A549 (cell line): Measurements from ENCODE around the gene IGFALS. TPM values are rescaled to one million over a fixed set of nuclear protein-coding genes. Genes with fewer than 3 reads are reported as not detected.

Source experiments
- ATAC-seq, 2 experiments: fragments of 200-7000 bp in 1 of 2; fragments of >200 bp in 1 of 2; cut with Nextera tagmentation in 1 of 2; cut with Tn5 transposase in 1 of 2; 3 replicates each; pipeline versions ENCODE4 v1.8.0 to v1.9.1; 2018 to 2020; ENCODE audit warnings: mild to moderate bottlenecking in 1 of 2, moderate library complexity in 1 of 2
- CTCF ChIA-PET: fragments of 300-600 bp; sonication (Branson Sonifier 250); formaldehyde crosslinking; extraction: SDS; loops from one replicate; lab custom pipeline; 2021; ENCODE audit warnings: antibody characterized with exemption, inconsistent platforms; lab: Yijun Ruan, JAX
- POLR2A ChIA-PET: fragments of 350-600 bp; formaldehyde crosslinking; extraction: SDS; loops from one replicate; lab custom pipeline; 2021; ENCODE audit warnings: antibody characterized with exemption, inconsistent platforms; lab: Yijun Ruan, JAX
- DNase-seq, 2 experiments: peaks; one replicate each; pipeline versions ENCODE4 v3.0.0 to v3.0.0-alpha.2; 2011 to 2016; ENCODE audit warnings: low read depth in 1 of 2, low spot score in 1 of 2
- FAIRE-seq: peaks from 2 replicates; lab custom pipeline; 2011; peaks lifted over from hg19 to GRCh38; lab: Jason Lieb, UNC
- H3K27ac ChIP-seq, 2 experiments: fragments of >200 bp; sonication (Bioruptor Twin); formaldehyde crosslinking; 3 replicates each; pipeline ENCODE4 v1.5.1; 2016 to 2017
- H3K4me1 ChIP-seq: fragments of >200 bp; sonication (Bioruptor Twin); formaldehyde crosslinking; 3 replicates; pipeline ENCODE4 v1.6.1; 2016
- H3K4me2 ChIP-seq: fragments of >200 bp; sonication (Bioruptor Twin); formaldehyde crosslinking; 3 replicates; pipeline ENCODE4 v1.6.1; 2016
- H3K4me3 ChIP-seq: fragments of >200 bp; sonication (Bioruptor Twin); formaldehyde crosslinking; 3 replicates; pipeline ENCODE4 v1.5.1; 2016
- H3K9me3 ChIP-seq: fragments of >200 bp; sonication (Bioruptor Twin); formaldehyde crosslinking; 3 replicates; pipeline ENCODE4 v1.6.1; 2016
- BHLHE40 ChIP-seq: IDR thresholded peaks from 2 replicates; pipeline ENCODE4 v1.6.1; 2012; ENCODE audit warnings: low read depth, low read length, inconsistent platforms
- CBX2 ChIP-seq: fragments of 200-600 bp; sonication (generic); IDR thresholded peaks from 2 replicates; pipeline ENCODE4 v1.6.1; 2016; ENCODE audit warnings: low read depth, mild to moderate bottlenecking, borderline replicate concordance
- EP300 ChIP-seq, 2 experiments: fragments of >200 bp; sonication (Bioruptor Twin); formaldehyde crosslinking; IDR thresholded peaks; 2 replicates in 1 of 2; 3 replicates in 1 of 2; pipeline ENCODE4 v1.6.1; 2016 to 2017
- ESRRA ChIP-seq: fragments of 150-350 bp; IDR thresholded peaks from 2 replicates; pipeline ENCODE4 v1.6.1; 2014; ENCODE audit warnings: mild to moderate bottlenecking, low read length, borderline replicate concordance
- FOSB ChIP-seq: fragments of 250-450 bp; sonication (Bioruptor Pico); IDR thresholded peaks from 2 replicates; pipeline ENCODE4 v1.5.0; 2020; ENCODE audit warnings: mild to moderate bottlenecking, moderate library complexity
- HEYL ChIP-seq: fragments of 250-450 bp; sonication (Bioruptor Pico); IDR thresholded peaks from 2 replicates; pipeline ENCODE4 v1.8.0; 2021; ENCODE audit warnings: mild to moderate bottlenecking, moderate library complexity
- HOXB13 ChIP-seq: fragments of 250-450 bp; sonication (Bioruptor Pico); IDR thresholded peaks from 2 replicates; pipeline ENCODE4 v1.5.0; 2020; ENCODE audit warnings: low read depth, mild to moderate bottlenecking, moderate library complexity
- HOXB5 ChIP-seq: fragments of 250-450 bp; sonication (Bioruptor Pico); IDR thresholded peaks from 2 replicates; pipeline ENCODE4 v1.5.0; 2020; ENCODE audit warnings: mild to moderate bottlenecking, moderate library complexity
- JUN ChIP-seq, 2 experiments: fragments of >200 bp; sonication (Bioruptor Twin); formaldehyde crosslinking; IDR thresholded peaks; 2 replicates in 1 of 2; 3 replicates in 1 of 2; pipeline ENCODE4 v1.6.1; 2016 to 2017
- JUNB ChIP-seq: fragments of >200 bp; sonication (Bioruptor Twin); formaldehyde crosslinking; IDR thresholded peaks from 2 replicates; pipeline ENCODE4 v1.6.1; 2016
- KDM1A ChIP-seq: fragments of 200-600 bp; sonication (generic); IDR thresholded peaks from 2 replicates; pipeline ENCODE4 v1.6.1; 2016; ENCODE audit warnings: low read depth, mild to moderate bottlenecking
- MAFK ChIP-seq: fragments of 450-650 bp; IDR thresholded peaks from 2 replicates; pipeline ENCODE4 v1.6.1; 2014; ENCODE audit not compliant: partially characterized antibody
- MAZ ChIP-seq: fragments of 150-350 bp; IDR thresholded peaks from 2 replicates; pipeline ENCODE4 v1.6.1; 2014; ENCODE audit warnings: antibody characterized with exemption, low read depth, low read length, borderline replicate concordance
- MYC ChIP-seq: IDR thresholded peaks from 2 replicates; pipeline ENCODE4 v1.6.1; 2012; ENCODE audit warnings: mild to moderate bottlenecking, inconsistent platforms, low read length, improper control_type of control experiment, borderline replicate concordance
- NPAS2 ChIP-seq: fragments of 250-450 bp; sonication (Bioruptor Pico); IDR thresholded peaks from 2 replicates; pipeline ENCODE4 v1.8.0; 2022; ENCODE audit warnings: mild to moderate bottlenecking, moderate library complexity, borderline replicate concordance
- POLR2A ChIP-seq: IDR thresholded peaks from 2 replicates; pipeline ENCODE4 v1.6.1; 2012; ENCODE audit warnings: mild to moderate bottlenecking, low read length
- RAD21 ChIP-seq, 2 experiments: fragments of >200 bp in 1 of 2; sonication (Bioruptor Twin) in 1 of 2; formaldehyde crosslinking in 1 of 2; IDR thresholded peaks in 1 of 2; conservative IDR thresholded peaks in 1 of 2; 2 replicates in 1 of 2; 3 replicates in 1 of 2; pipeline ENCODE4 v1.6.1; 2012 to 2018; ENCODE audit warnings: inconsistent platforms in 1 of 2
- RARB ChIP-seq: fragments of 250-450 bp; sonication (Bioruptor Pico); IDR thresholded peaks from 2 replicates; pipeline ENCODE4 v1.8.0; 2021; ENCODE audit warnings: mild to moderate bottlenecking, moderate library complexity
- RCOR1 ChIP-seq: fragments of 150-350 bp; IDR thresholded peaks from 2 replicates; pipeline ENCODE4 v1.6.1; 2014; ENCODE audit warnings: antibody characterized with exemption, low read length, low read depth
- RNF2 ChIP-seq: fragments of 200-600 bp; sonication (generic); IDR thresholded peaks from 2 replicates; pipeline ENCODE4 v1.6.1; 2016; ENCODE audit warnings: low read depth, mild to moderate bottlenecking, antibody characterized with exemption, moderate library complexity, borderline replicate concordance
- WGBS: methylation state at CpG from one replicate; pipeline ENCODE4 v1.1.6; 2017; ENCODE audit errors: missing lambda C conversion rate; 5-methylcytosine and 5-hydroxymethylcytosine counted together
- polyA plus RNA-seq, 4 experiments: library from polyadenylated mRNA; depleted of rRNA in 3 of 4; stranded (reverse); fragments of >200 nt; fragmentation: RNase III in 1 of 4; extraction: RNeasy Plus Mini Kit Qiagen cat#74134 plus additional on column Dnase treatment in 1 of 4; gene quantifications; 2 replicates in 3 of 4; 3 replicates in 1 of 4; pipeline ENCODE4 v1.2.3, GENCODE V29; 2011 to 2017
- TF ChIP-seq, protein P1 (sequence below): fragments of >200 bp; sonication (Bioruptor Twin); formaldehyde crosslinking; IDR thresholded peaks from 3 replicates; pipeline ENCODE4 v1.5.1; 2016
- TF ChIP-seq, protein P2 (sequence below): fragments of >200 bp; sonication (Bioruptor Twin); formaldehyde crosslinking; IDR thresholded peaks from 3 replicates; pipeline ENCODE4 v1.6.1; 2016
- TF ChIP-seq, protein P3 (sequence below): fragments of 250-450 bp; sonication (Bioruptor Pico); IDR thresholded peaks from 2 replicates; pipeline ENCODE4 v1.5.0; 2020; ENCODE audit warnings: low read depth, mild to moderate bottlenecking, moderate library complexity
- TF ChIP-seq, protein P4 (sequence below): fragments of >200 bp; sonication (Bioruptor Twin); formaldehyde crosslinking; IDR thresholded peaks from 2 replicates; pipeline ENCODE4 v1.6.1; 2016
- TF ChIP-seq, protein P5 (sequence below): fragments of 250-450 bp; sonication (Bioruptor Pico); IDR thresholded peaks from 2 replicates; pipeline ENCODE4 v1.5.0; 2021; ENCODE audit warnings: mild to moderate bottlenecking, moderate library complexity, borderline replicate concordance

The IGFALS gene
- polyA plus RNA-seq, 2 of the 4 experiments (the other 2 are of a cell fraction), result 0.08 TPM; not detected in 1

DNA sequence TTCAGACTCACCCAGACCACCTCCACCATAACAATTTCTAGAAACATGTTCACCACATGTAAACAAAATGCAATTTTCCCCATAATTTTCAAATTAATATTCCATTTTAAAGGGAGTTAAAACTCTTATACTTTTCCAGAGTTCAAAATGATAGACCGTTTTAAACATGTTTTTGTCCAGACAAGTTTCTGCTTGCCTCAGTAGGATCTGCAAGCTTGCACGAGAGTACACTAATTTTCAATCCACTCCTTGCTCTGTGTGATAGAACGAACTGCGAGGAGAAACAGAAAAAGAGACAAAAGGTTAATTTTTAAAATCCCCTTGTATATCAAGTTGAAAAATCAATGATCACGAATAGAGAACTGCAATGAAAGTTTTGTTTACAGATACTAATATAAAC is 40.6 kb upstream of the IGFALS start:
- ChIA-PET CTCF (interaction anchor here (1.6 kb wide), 1 partner anchor 10 kb away, joined by 4 read pairs; no protein-coding TSS in a partner anchor), POLR2A (no interaction called here)
- Histone ChIP-seq H3K4me1 (peaks cover 12% of the 10 kb centered on the region), H3K27ac (no peak overlapping the region), H3K4me3 (no peak overlapping the region), H3K4me2 (no peak overlapping the region), H3K9me3 (no peaks in the 10 kb centered on the region)
- no peak for FAIRE-seq
- DNase-seq, result no peak
- 82% methylated on average over 5 of the region's 5 CpGs for WGBS
- ATAC-seq, result no peak
- no peak for TF ChIP-seq MAZ
- no peak for TF ChIP-seq FOSB
- TF ChIP-seq JUN (IDR thresholded peaks at IDR 0.05), result no peak
- TF ChIP-seq, protein P1, sequence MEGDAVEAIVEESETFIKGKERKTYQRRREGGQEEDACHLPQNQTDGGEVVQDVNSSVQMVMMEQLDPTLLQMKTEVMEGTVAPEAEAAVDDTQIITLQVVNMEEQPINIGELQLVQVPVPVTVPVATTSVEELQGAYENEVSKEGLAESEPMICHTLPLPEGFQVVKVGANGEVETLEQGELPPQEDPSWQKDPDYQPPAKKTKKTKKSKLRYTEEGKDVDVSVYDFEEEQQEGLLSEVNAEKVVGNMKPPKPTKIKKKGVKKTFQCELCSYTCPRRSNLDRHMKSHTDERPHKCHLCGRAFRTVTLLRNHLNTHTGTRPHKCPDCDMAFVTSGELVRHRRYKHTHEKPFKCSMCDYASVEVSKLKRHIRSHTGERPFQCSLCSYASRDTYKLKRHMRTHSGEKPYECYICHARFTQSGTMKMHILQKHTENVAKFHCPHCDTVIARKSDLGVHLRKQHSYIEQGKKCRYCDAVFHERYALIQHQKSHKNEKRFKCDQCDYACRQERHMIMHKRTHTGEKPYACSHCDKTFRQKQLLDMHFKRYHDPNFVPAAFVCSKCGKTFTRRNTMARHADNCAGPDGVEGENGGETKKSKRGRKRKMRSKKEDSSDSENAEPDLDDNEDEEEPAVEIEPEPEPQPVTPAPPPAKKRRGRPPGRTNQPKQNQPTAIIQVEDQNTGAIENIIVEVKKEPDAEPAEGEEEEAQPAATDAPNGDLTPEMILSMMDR, result no peak
- no peak for TF ChIP-seq ESRRA
- TF ChIP-seq HOXB13 (CRISPR knock-in tag), result no peak
- no peak for TF ChIP-seq JUNB
- no peak for TF ChIP-seq RNF2
- no peak for TF ChIP-seq NPAS2 (CRISPR knock-in tag)
- TF ChIP-seq RCOR1, result no peak
- no peak for TF ChIP-seq CBX2

DNA sequence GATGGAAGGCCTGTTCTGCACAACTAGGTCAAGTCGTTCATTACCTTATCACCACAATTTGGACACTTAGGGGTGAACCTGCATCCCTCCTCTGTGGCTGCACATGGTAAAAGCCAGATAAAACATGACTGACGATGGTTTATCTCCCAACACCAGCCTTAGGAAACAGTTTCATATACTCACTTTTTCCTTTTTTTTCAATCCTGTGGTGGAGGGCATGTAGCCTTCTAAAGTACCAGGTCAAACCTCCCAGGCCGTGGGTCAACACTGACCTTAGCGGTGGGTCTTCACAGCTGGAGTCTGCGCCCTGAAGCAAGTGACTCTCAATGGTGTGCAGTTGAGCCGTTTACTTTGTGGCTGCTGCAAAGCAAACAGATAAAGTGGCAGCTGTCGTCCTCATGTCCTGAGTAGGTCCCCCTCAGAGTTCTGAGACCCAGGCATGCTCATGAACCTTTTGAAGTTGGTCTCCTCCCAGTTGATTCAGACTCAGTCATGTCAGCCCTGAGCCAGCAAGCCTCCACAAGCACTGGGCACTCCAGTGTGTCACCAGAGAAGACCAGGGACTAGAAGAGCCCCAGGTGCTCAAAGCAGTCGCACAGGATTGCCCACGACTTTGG is 39.4 kb upstream of the IGFALS start:
- H3K4me3 ChIP-seq, result no peak overlapping the region
- CTCF ChIA-PET, result no interaction called here
- WGBS, result 65% methylated on average over 9 of the region's 9 CpGs
- FAIRE-seq (no peak), DNase-seq (no peak), ATAC-seq (no peak)
- H3K9me3 ChIP-seq, result no peaks in the 10 kb centered on the region
- no peak overlapping the region for H3K4me2 ChIP-seq
- POLR2A ChIA-PET, result no interaction called here
- H3K4me1 ChIP-seq, result peaks cover 21% of the 10 kb centered on the region
- no peak overlapping the region for H3K27ac ChIP-seq
- TF ChIP-seq, protein P2, sequence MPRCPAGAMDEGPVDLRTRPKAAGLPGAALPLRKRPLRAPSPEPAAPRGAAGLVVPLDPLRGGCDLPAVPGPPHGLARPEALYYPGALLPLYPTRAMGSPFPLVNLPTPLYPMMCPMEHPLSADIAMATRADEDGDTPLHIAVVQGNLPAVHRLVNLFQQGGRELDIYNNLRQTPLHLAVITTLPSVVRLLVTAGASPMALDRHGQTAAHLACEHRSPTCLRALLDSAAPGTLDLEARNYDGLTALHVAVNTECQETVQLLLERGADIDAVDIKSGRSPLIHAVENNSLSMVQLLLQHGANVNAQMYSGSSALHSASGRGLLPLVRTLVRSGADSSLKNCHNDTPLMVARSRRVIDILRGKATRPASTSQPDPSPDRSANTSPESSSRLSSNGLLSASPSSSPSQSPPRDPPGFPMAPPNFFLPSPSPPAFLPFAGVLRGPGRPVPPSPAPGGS, result no peak
- TF ChIP-seq MYC (no peak), CBX2 (no peak), EP300 (IDR thresholded peaks at IDR 0.05) (no peak), RAD21 (conservative IDR thresholded peaks at IDR 0.05 in 1 of 2, IDR thresholded peaks at IDR 0.05 in 1 of 2) (no peak), RARB (CRISPR knock-in tag) (no peak), POLR2A (no peak), MAFK (no peak), BHLHE40 (no peak), KDM1A (no peak), HEYL (CRISPR knock-in tag) (no peak), HOXB5 (CRISPR knock-in tag) (no peak), RCOR1 (no peak)
- TF ChIP-seq, protein P3, sequence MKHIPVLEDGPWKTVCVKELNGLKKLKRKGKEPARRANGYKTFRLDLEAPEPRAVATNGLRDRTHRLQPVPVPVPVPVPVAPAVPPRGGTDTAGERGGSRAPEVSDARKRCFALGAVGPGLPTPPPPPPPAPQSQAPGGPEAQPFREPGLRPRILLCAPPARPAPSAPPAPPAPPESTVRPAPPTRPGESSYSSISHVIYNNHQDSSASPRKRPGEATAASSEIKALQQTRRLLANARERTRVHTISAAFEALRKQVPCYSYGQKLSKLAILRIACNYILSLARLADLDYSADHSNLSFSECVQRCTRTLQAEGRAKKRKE, result no peak
- TF ChIP-seq, protein P4, sequence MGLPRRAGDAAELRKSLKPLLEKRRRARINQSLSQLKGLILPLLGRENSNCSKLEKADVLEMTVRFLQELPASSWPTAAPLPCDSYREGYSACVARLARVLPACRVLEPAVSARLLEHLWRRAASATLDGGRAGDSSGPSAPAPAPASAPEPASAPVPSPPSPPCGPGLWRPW, result no peak
- TF ChIP-seq, protein P5, sequence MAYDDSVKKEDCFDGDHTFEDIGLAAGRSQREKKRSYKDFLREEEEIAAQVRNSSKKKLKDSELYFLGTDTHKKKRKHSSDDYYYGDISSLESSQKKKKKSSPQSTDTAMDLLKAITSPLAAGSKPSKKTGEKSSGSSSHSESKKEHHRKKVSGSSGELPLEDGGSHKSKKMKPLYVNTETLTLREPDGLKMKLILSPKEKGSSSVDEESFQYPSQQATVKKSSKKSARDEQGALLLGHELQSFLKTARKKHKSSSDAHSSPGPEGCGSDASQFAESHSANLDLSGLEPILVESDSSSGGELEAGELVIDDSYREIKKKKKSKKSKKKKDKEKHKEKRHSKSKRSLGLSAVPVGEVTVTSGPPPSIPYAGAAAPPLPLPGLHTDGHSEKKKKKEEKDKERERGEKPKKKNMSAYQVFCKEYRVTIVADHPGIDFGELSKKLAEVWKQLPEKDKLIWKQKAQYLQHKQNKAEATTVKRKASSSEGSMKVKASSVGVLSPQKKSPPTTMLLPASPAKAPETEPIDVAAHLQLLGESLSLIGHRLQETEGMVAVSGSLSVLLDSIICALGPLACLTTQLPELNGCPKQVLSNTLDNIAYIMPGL (CRISPR knock-in tag), result no peak
